ES-I3 (cell line): ENCODE measurements around the gene RAB2B.

ENCODE experiments used
- H3K36me3 ChIP-seq: 2 replicates; pipeline ENCODE4 v1.6.1; 2013; ENCODE audit warnings: mild to moderate bottlenecking, low read length, control low read depth, moderate library complexity; ENCODE audit not compliant: insufficient read depth
- H3K4me1 ChIP-seq: 2 replicates; pipeline ENCODE4 v1.6.1; 2013; ENCODE audit warnings: mild to moderate bottlenecking, control low read depth, low read length; ENCODE audit not compliant: insufficient read depth
- H3K9ac ChIP-seq: 2 replicates; pipeline ENCODE4 v1.6.1; 2013; ENCODE audit warnings: low read depth, mild to moderate bottlenecking, low read length, moderate library complexity
- H3K9me3 ChIP-seq: 2 replicates; pipeline ENCODE4 v1.6.1; 2013; ENCODE audit warnings: mild to moderate bottlenecking, low read length, moderate library complexity; ENCODE audit not compliant: control insufficient read depth, insufficient read depth

The RAB2B gene

DNA sequence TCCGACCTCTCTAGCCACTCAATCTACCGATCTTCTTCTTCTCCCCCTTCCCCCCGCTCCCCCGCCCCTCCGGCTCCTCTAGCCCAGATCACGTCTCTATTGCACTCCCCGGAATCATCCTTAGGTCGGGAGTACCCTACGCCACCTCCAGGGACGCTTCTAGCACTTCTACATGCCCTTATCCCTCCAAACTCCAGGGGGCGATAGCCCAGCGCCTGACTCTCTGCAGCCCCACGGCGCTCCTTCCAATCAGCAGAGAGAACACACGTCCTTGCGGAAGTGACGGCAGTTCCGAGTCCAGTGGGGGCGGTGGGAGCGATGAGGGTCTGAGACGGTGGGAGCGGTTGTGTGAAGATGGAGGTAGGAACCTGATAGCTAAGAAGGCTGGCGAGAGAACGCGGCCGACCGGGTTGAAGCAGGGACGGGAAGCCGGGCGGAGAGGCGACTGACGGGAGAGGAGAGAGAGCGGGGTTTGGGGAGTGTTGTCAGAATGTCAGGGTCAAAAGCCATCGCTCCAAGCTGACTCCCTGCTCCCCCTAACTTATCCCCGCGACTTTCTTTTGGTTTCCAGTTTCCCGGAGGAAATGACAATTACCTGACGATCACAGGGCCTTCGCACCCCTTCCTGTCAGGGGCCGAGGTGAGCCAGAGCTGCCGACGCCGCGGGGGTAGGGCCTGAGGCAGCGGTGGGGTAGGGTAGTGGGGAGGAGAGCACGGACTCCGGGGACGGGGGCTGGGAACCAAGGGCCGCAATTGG lies at the start of gene RAB2B, which contains the start of gene TOX4:
RAB2B (minus strand) TSS at position 35 of the 757 bp plus-strand sequence. CDS start 87 bp downstream, outside the sequence.
TOX4 (plus strand) TSS at position 271 of the 757 bp plus-strand sequence; CDS start at position 355, 84 bp downstream.
- Histone ChIP-seq H3K9me3 (no peaks in the 10 kb centered on the region; the same call in 1 of the 2 replicates), H3K4me1 (no peaks in the 10 kb centered on the region), H3K9ac (peak within 1 kb of the TSS; percentile 74), H3K36me3 (peaks cover 3% of the 10 kb centered on the region; the same call in 1 of the 2 replicates)

DNA sequence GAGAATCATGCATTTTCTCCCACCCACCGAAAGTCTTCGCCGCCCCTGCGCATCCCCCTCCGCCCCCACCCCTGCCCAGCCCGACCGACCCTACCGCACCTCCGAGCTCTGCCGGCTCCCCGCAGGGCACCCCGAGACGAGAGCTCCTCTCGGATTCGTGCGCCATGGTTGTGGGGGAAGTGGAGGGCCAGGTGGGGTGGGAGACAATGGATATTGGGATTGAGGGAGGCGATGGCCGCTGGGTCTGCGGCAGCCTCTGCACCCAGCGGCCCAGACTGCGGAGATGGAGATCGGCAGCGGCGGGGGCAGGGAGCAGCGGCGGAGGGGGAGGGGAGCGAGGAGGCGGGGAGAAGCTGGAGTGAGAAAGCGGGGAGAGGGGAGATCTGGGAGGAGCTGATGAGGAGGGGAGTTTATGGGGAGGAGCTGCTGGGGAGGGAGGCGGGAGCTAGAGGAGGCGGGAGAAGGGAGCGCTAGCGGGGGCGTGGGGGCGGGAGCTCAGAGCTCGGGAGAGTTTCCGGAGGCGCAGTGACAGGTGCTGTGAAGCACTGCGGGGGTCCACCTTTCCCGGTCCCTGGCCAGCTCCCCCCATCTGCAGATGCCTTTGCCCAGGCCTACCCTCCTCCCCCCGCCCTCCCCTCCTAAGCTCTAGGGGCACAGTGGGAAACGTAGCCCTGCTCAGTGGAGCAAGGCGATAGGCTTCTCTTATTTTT lies 49.4 kb upstream of the RAB2B start, which contains the start of gene SALL2:
SALL2 (minus strand) TSS at position 385 of the 710 bp plus-strand sequence; CDS start at position 166, 219 bp downstream.
- Histone ChIP-seq H3K4me1 (peaks cover 21% of the 10 kb centered on the region), H3K9me3 (no peaks in the 10 kb centered on the region), H3K9ac (peak within 1 kb of the TSS; percentile 61), H3K36me3 (peaks cover 20% of the 10 kb centered on the region)

DNA sequence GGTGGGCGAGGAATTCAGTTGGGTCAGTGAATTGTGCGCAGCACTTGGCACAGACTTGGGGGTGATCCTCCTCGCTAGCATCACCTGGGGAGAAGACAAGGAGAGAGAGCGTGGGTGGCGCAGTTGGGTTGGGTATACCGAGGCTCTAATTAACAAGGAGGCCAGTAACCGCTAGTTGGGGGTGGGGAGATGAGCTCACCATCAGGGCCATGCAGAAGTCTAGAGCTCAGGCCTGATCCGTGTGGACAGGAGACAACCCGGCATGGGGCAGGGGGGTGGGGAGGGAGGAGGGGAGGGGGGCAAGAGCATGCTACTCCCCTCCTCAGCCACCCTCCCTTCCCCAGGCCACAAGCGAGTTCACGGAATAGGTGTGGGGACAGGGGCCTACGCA lies 48.8 kb upstream of the RAB2B start:
- peaks cover 20% of the 10 kb centered on the region for H3K36me3 ChIP-seq
- peaks cover 17% of the 10 kb centered on the region for H3K4me1 ChIP-seq
- H3K9me3 ChIP-seq: no peaks in the 10 kb centered on the region
- peak overlapping the region; percentile 61; the same call in 1 of the 2 replicates for H3K9ac ChIP-seq

DNA sequence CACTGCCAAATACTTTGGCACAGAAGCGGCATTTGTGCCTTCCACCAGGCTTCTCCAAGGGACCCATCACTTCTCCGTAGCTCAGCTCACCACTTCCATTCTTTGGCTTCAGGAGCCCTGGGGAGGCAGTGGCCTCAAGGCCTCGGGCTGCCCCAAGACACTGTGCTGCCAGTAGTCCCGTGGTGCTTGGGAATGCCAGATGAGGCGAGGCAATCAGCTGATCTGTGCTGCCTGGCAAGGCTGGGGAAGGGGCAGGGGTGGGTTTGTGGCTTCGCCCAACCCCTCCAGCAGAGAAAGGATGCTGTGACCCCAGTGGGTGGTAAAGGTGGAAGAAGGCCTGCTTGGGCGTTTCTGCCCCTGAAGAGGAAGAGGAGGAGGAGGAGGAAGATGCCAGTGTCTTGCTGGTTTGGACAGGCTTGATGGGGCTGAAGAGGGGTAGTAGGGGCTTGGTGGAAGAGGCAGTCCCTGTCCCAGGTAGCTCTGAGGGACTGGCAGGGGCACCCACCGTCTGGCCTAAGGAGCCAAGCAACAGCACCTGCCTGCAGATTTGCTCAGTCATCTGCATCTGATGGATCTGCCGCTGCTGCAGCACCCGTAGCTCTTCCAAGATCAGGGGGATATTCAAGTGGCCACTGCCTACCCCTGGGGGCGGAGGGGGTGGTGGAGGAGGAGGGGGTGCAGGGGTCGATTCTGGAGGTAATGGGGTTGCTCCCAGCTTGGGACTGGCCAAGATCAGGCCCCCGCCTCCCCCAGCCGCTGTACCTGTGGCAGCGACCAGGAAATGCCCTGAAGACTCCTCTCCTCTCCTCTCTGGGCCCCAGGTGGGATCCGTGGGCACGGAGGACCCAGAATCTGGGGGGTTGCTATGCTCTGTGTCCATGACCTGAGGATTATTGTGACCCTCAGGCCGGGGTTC lies 48.1 kb upstream of the RAB2B start:
- H3K4me1 ChIP-seq: peaks cover 15% of the 10 kb centered on the region
- peaks cover 20% of the 10 kb centered on the region for H3K36me3 ChIP-seq
- peak overlapping the region; percentile 61; the same call in 1 of the 2 replicates for H3K9ac ChIP-seq
- H3K9me3 ChIP-seq: no peaks in the 10 kb centered on the region

DNA sequence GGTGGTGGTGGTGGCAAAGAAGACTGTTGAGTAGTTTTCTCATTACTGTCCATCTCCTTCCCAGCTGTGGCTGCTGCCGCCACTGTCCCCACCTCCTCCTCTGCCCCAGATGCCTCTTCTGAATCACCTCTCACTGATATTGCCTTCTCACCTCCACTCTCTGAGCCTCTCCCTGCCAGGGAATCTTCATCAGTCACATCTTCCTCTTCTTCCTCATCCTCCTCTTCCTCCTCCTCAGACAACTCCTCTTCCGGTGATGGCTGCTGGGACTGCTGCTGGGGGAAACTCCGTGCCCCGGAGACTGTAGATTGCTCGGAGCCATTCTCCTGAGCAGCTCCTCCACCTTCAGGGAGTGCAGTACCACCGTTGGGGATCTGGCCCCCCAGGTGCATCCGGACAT lies 46.4 kb upstream of the RAB2B start:
- peaks cover 20% of the 10 kb centered on the region for H3K36me3 ChIP-seq
- peaks cover 3% of the 10 kb centered on the region for H3K4me1 ChIP-seq
- H3K9ac ChIP-seq: no peak overlapping the region
- H3K9me3 ChIP-seq: no peaks in the 10 kb centered on the region

GRCh38 chr14:21521501-21521900 lies 44.7 kb upstream of the RAB2B start:
- peaks cover 20% of the 10 kb centered on the region for H3K36me3 ChIP-seq
- no peak overlapping the region for H3K9ac ChIP-seq
- peaks cover 2% of the 10 kb centered on the region for H3K4me1 ChIP-seq
- no peaks in the 10 kb centered on the region for H3K9me3 ChIP-seq

DNA sequence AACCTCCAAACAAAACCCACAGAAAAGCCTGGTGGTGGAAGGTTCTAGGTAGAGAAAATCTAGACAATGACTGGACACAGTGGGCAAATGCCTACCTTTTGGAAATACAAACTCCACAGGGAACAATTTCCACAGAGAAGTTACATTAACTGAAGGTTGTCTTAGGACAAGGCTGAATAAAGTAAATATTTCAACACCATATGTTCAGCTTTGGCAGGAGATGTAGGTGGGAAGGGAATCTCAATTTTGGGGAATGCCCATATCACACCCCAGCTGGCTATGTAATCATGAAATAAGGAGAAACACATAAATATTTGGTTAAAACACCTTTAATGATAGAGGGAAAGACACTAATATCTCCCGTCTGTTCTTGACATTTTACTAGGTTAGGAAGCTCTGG lies 44.0 kb upstream of the RAB2B start:
- Histone ChIP-seq H3K4me1 (peaks cover 2% of the 10 kb centered on the region), H3K36me3 (peaks cover 20% of the 10 kb centered on the region), H3K9me3 (no peaks in the 10 kb centered on the region)

DNA sequence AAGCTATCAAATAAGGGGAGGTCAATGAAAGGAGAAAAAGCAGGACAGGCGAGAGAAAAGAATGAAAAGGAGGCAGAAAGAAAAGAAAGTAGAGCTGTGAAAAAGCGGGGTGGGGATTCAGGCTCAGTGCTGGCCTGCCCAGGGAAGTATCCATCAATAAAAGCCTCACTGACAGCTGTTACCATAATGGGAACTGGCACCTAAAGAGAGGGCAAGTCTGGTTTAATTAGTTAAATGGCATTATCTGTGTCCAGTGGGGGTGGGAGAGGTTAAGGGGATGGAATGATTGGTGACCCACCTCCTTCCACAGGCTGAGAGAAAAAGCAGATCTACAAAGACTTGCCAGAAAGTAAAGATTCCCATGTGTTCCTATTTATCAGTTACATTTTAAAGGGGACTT lies 42.0 kb upstream of the RAB2B start:
- Histone ChIP-seq H3K36me3 (peaks cover 11% of the 10 kb centered on the region), H3K9me3 (no peaks in the 10 kb centered on the region), H3K9ac (no peak overlapping the region), H3K4me1 (peaks cover 7% of the 10 kb centered on the region; the same call in 1 of the 2 replicates)

More for the DNA sequence above, 44.0 kb upstream of the RAB2B start:
- H3K9ac ChIP-seq: no peak overlapping the region

GRCh38 chr14:21514341-21514740 lies 37.6 kb upstream of the RAB2B start:
- no peaks in the 10 kb centered on the region for H3K36me3 ChIP-seq
- H3K9ac ChIP-seq: no peak overlapping the region
- H3K9me3 ChIP-seq: no peaks in the 10 kb centered on the region
- H3K4me1 ChIP-seq: peaks cover 7% of the 10 kb centered on the region; the same call in 1 of the 2 replicates

GRCh38 chr14:21510735-21511657 lies 34.2 kb upstream of the RAB2B start, which contains the start of gene METTL3:
Gene METTL3 (minus strand): TSS chr14:21511340. CDS start chr14:21511223, 117 bp downstream.
- Histone ChIP-seq H3K36me3 (no peaks in the 10 kb centered on the region; the same call in 1 of the 2 replicates), H3K4me1 (peaks cover 7% of the 10 kb centered on the region; the same call in 1 of the 2 replicates), H3K9me3 (no peaks in the 10 kb centered on the region), H3K9ac (peak within 1 kb of the TSS; percentile 89)

DNA sequence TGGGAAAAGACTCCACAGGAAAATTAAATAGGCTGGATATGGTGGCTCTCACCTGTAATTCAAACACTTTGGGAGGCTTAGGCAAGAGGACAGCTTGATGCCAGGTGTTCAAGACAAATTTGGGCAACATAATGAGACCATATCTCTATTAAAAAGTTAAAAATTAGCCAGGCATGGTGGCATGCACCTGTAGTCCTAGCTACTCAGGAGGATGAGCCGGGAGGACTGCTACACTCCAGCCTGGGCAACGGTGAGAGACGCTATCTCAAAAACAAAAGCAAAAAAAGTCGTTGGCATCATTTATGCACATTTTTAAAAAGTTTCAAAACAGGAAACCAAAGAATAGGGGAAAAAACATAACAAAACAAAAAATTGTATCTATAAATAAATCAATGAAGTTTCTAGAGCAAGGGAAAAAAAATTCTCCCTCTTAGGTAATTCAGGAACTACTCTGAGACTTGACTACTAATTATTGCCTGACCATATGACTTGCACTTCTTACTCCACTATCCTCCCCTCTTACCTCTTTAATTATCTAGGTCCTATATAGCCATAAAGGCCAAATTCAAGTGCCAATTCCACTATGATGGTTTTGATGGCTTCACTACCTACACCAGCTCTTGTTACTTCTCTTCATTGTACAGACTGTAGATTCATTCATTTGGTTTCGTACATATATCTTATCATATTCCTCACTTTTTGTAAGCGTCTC lies 32.8 kb upstream of the RAB2B start:
- peaks cover 7% of the 10 kb centered on the region; the same call in 1 of the 2 replicates for H3K4me1 ChIP-seq
- no peaks in the 10 kb centered on the region for H3K9me3 ChIP-seq
- H3K9ac ChIP-seq: peak overlapping the region; percentile 89; the same call in 1 of the 2 replicates
- no peaks in the 10 kb centered on the region; the same call in 1 of the 2 replicates for H3K36me3 ChIP-seq

DNA sequence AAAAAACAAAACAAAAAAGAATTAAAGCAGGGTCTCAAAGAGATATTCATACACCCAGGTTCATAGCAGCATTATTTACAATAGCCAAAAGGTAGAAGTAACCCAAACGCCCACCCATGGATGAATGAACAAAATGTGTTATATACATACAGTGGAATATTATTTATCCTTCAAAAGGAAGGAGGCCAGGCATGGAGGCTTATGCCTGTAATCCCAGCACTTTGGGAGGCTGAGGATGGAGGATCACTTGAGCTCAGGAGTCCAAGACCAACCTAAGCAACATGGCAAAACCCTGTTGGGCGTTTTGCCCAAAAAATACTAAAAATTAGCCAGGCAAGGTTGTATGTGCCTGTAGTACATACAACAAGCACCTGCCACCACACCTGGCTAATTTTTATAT lies 29.8 kb upstream of the RAB2B start:
- H3K9ac ChIP-seq: no peak overlapping the region
- H3K9me3 ChIP-seq: no peaks in the 10 kb centered on the region
- H3K36me3 ChIP-seq: peaks cover 8% of the 10 kb centered on the region; the same call in 1 of the 2 replicates
- no peaks in the 10 kb centered on the region for H3K4me1 ChIP-seq
